Hepatocyte (in vitro differentiated cells): ENCODE measurements around the gene COL5A2. TPM values are rescaled to one million over a fixed set of nuclear protein-coding genes. Genes with fewer than 3 reads are reported as not detected.

Experiments
- DNase-seq: peaks from one replicate; pipeline ENCODE4 v3.0.0-alpha.2; 2016; ENCODE audit warnings: low spot score
- H2AFZ ChIP-seq: fragments of 200-600 bp; sonication (generic); 2 replicates; pipeline ENCODE4 v1.6.0; 2016; ENCODE audit warnings: antibody characterized with exemption, mild to moderate bottlenecking
- H3K27ac ChIP-seq: fragments of 200-600 bp; sonication (generic); 2 replicates; pipeline ENCODE4 v1.5.1; 2016; ENCODE audit warnings: mild to moderate bottlenecking
- H3K27me3 ChIP-seq: fragments of 200-600 bp; sonication (generic); 2 replicates; pipeline ENCODE4 v1.6.1; 2016
- H3K36me3 ChIP-seq: fragments of 200-600 bp; sonication (generic); replicated peaks from 2 replicates; pipeline ENCODE4 v1.5.1; 2016; ENCODE audit warnings: low read depth; ENCODE audit not compliant: insufficient read depth
- H3K4me1 ChIP-seq: fragments of 200-600 bp; sonication (generic); 2 replicates; pipeline ENCODE4 v1.5.1; 2016; ENCODE audit warnings: mild to moderate bottlenecking, moderate library complexity; ENCODE audit not compliant: insufficient read depth
- H3K4me2 ChIP-seq: fragments of 200-600 bp; sonication (generic); 2 replicates; pipeline ENCODE4 v1.6.0; 2016
- H3K4me3 ChIP-seq: fragments of 200-600 bp; sonication (generic); 2 replicates; pipeline ENCODE4 v1.5.1; 2016; ENCODE audit warnings: mild to moderate bottlenecking
- H3K79me2 ChIP-seq: fragments of 200-600 bp; sonication (generic); 2 replicates; pipeline ENCODE4 v1.6.0; 2017; ENCODE audit warnings: mild to moderate bottlenecking
- H3K9me2 ChIP-seq: fragments of 200-600 bp; sonication (generic); replicated peaks from 2 replicates; pipeline ENCODE4 v1.6.0; 2017; ENCODE audit warnings: mild to moderate bottlenecking; ENCODE audit not compliant: insufficient read depth
- H3K9me3 ChIP-seq: fragments of 200-600 bp; sonication (generic); 2 replicates; pipeline ENCODE4 v1.5.1; 2016; ENCODE audit warnings: low read depth, mild to moderate bottlenecking
- H4K20me1 ChIP-seq: fragments of 200-600 bp; sonication (generic); 2 replicates; pipeline ENCODE4 v1.6.0; 2016; ENCODE audit warnings: mild to moderate bottlenecking; ENCODE audit not compliant: insufficient read depth, poor library complexity, severe bottlenecking
- CTCF ChIP-seq: fragments of 200-600 bp; sonication (generic); IDR thresholded peaks from 2 replicates; pipeline ENCODE4 v1.5.1; 2016; ENCODE audit warnings: antibody characterized with exemption, mild to moderate bottlenecking; ENCODE audit not compliant: poor library complexity
- EZH2 ChIP-seq: fragments of 200-600 bp; sonication (generic); IDR thresholded peaks from 2 replicates; pipeline ENCODE4 v1.6.1; 2016; ENCODE audit warnings: antibody characterized with exemption, mild to moderate bottlenecking, borderline replicate concordance
- EZH2phosphoT487 ChIP-seq: fragments of 200-600 bp; sonication (generic); IDR thresholded peaks from one replicate; pipeline ENCODE4 v1.6.1; 2018; ENCODE audit warnings: antibody characterized with exemption, mild to moderate bottlenecking, low read depth, moderate library complexity; ENCODE audit not compliant: unreplicated experiment, severe bottlenecking
- WGBS: methylation state at CpG from one replicate; pipeline ENCODE4 v1.1.6; 2016; ENCODE audit warnings: low lambda C conversion rate; ENCODE audit errors: missing lambda C conversion rate; 5-methylcytosine and 5-hydroxymethylcytosine counted together
- polyA plus RNA-seq: library from polyadenylated mRNA; unstranded; fragments of >200 nt; fragmentation: Nextera tagmentation; extraction: Ambion mirVana; gene quantifications from 2 replicates; pipeline ENCODE4 v1.2.1, GENCODE V29; 2016
- total RNA-seq: library from RNA; depleted of rRNA; stranded (reverse); fragments of >200 nt; gene quantifications from 2 replicates; pipeline ENCODE4 v1.2.3, GENCODE V29; 2014

The COL5A2 gene
- total and polyA plus RNA-seq, 2 experiments from 2014 or later = 137 to 406 TPM

DNA sequence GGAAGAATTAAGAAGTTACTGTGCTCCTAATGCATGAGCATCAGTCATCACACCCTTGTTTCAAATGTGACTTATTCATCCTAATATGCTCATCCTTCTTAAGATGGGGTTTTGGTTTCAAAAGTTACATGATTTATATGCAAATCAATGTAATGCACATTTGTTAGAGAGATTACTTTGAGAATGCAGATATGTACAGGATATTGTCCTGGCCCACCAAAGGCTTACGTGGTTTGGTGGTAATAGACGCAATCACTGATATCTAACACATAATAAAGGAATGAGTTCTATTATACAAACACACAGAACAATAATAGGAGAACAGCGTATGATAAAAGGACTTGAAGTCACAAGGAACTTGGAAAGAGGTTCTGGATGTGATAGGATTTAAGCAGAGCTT is 11.1 kb upstream of the COL5A2 start:
- no peak for DNase-seq
- no peaks in the 10 kb centered on the region for H4K20me1 ChIP-seq
- no peak overlapping the region for H3K27ac ChIP-seq

DNA sequence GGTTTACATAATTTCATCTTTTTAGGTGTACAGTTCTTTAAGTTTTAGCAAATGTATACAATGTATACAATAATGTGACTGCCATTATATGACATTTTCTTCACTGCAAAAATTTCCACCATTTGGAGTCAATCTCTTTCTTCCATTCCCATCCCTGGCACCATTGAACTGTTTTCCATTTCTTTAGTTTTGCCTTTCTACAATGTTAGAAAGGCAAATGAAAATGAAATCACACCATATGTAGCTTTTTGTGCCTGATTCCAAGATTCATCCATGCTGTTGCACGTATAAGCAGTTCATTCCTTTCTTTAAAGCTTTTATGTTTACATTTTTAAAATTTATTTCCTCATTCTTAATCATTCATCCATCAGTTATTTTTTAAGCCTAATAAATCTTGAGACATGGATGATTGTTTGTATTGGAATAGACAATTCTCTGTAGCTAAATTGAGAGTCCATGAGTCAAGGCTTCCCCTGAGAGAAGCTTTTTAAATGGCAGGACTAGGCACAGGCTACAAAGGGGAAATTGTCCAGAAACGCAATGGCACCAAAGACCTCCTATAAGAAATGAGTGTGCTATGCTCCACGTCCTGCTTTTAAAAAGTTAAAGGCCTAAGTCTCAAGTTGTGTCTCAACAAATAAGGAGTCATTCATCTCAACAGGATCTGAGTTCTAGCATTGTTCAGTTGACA is 8.7 kb upstream of the COL5A2 start:
- H2AFZ ChIP-seq = no peak overlapping the region
- H3K27me3 ChIP-seq = no peaks in the 10 kb centered on the region
- H3K9me3 ChIP-seq = no peaks in the 10 kb centered on the region
- TF ChIP-seq CTCF = no peak
- TF ChIP-seq EZH2 = no peak
- TF ChIP-seq EZH2phosphoT487 = no peak
- H3K36me3 ChIP-seq = no peaks in the 10 kb centered on the region
- no peaks in the 10 kb centered on the region for H3K4me1 ChIP-seq
- H3K4me3 ChIP-seq = no peak overlapping the region
- no peaks in the 10 kb centered on the region for H4K20me1 ChIP-seq
- no peak overlapping the region for H3K4me2 ChIP-seq
- no peak overlapping the region for H3K27ac ChIP-seq
- no peaks in the 10 kb centered on the region for H3K9me2 ChIP-seq
- WGBS = 83% methylated on average over 3 of the region's 3 CpGs
- no peaks in the 10 kb centered on the region for H3K79me2 ChIP-seq
- DNase-seq = no peak

More for the DNA sequence above, 11.1 kb upstream of the COL5A2 start:
- Histone ChIP-seq H3K4me1 (no peaks in the 10 kb centered on the region), H3K27me3 (no peaks in the 10 kb centered on the region), H3K4me3 (no peak overlapping the region), H3K79me2 (no peaks in the 10 kb centered on the region), H3K4me2 (no peak overlapping the region), H3K36me3 (no peaks in the 10 kb centered on the region), H2AFZ (no peak overlapping the region), H3K9me3 (no peaks in the 10 kb centered on the region), H3K9me2 (no peaks in the 10 kb centered on the region)
- 70% methylated on average over 3 of the region's 3 CpGs for WGBS
- TF ChIP-seq CTCF (no peak), EZH2phosphoT487 (no peak), EZH2 (no peak)

GRCh38 chr2:189183170-189183569 is 3.6 kb upstream of the COL5A2 start:
- H3K4me1 ChIP-seq = peaks cover 14% of the 10 kb centered on the region
- no peak overlapping the region for H3K27ac ChIP-seq
- H3K9me3 ChIP-seq = no peaks in the 10 kb centered on the region
- H3K4me3 ChIP-seq = no peak overlapping the region
- peaks cover 13% of the 10 kb centered on the region for H3K79me2 ChIP-seq
- TF ChIP-seq EZH2phosphoT487 = no peak
- TF ChIP-seq CTCF = no peak
- TF ChIP-seq EZH2 = no peak
- H3K9me2 ChIP-seq = no peaks in the 10 kb centered on the region
- no peaks in the 10 kb centered on the region for H4K20me1 ChIP-seq
- DNase-seq = no peak
- no peaks in the 10 kb centered on the region for H3K27me3 ChIP-seq
- no peak overlapping the region for H2AFZ ChIP-seq
- no peak overlapping the region for H3K4me2 ChIP-seq
- H3K36me3 ChIP-seq = no peaks in the 10 kb centered on the region

GRCh38 chr2:189181706-189182105 is 2.1 kb upstream of the COL5A2 start:
- Histone ChIP-seq H3K9me2 (no peaks in the 10 kb centered on the region), H3K27me3 (no peaks in the 10 kb centered on the region), H3K4me3 (no peak overlapping the region), H2AFZ (peak overlapping the region; percentile 4), H3K4me2 (peak overlapping the region; percentile 47), H3K9me3 (no peaks in the 10 kb centered on the region), H3K36me3 (no peaks in the 10 kb centered on the region), H4K20me1 (no peaks in the 10 kb centered on the region), H3K27ac (peak overlapping the region; percentile 81), H3K79me2 (peaks cover 27% of the 10 kb centered on the region), H3K4me1 (peaks cover 14% of the 10 kb centered on the region)
- peak; percentile 18 for DNase-seq
- TF ChIP-seq EZH2phosphoT487 = no peak
- TF ChIP-seq EZH2 = no peak
- TF ChIP-seq CTCF = no peak
